RWPE2 (cell line): ENCODE results near the gene SORCS1.

Source experiments
- ATAC-seq: fragments of 200-7000 bp; cut with Tn5 transposase; 3 replicates; pipeline ENCODE4 v1.9.1; 2021; ENCODE audit warnings: low read depth
- DNase-seq: peaks from one replicate; pipeline ENCODE4 v3.0.0-alpha.2; 2020; ENCODE audit warnings: low spot score
- H3K27ac ChIP-seq: fragments of 450-650 bp; 2 replicates; pipeline ENCODE4 v1.5.1; 2017; ENCODE audit warnings: mild to moderate bottlenecking; ENCODE audit not compliant: poor library complexity, severe bottlenecking
- H3K27me3 ChIP-seq: fragments of 250-450 bp; sonication (Bioruptor Pico); 2 replicates; pipeline ENCODE4 v1.5.1; 2021; ENCODE audit warnings: mild to moderate bottlenecking, moderate library complexity; ENCODE audit not compliant: insufficient read depth, poor library complexity, severe bottlenecking
- H3K36me3 ChIP-seq: fragments of 250-450 bp; sonication (Bioruptor Pico); 2 replicates; pipeline ENCODE4 v1.5.1; 2020; ENCODE audit warnings: low read depth, mild to moderate bottlenecking, moderate library complexity
- H3K4me1 ChIP-seq: fragments of 250-450 bp; sonication (Bioruptor Pico); 2 replicates; pipeline ENCODE4 v1.5.1; 2021; ENCODE audit warnings: mild to moderate bottlenecking, moderate library complexity; ENCODE audit not compliant: insufficient read depth, poor library complexity, severe bottlenecking
- H3K4me3 ChIP-seq: fragments of 250-450 bp; sonication (Bioruptor Pico); 2 replicates; pipeline ENCODE4 v1.5.1; 2021; ENCODE audit warnings: mild to moderate bottlenecking, moderate library complexity; ENCODE audit not compliant: severe bottlenecking
- H3K9me3 ChIP-seq: fragments of 250-450 bp; sonication (Bioruptor Pico); 2 replicates; pipeline ENCODE4 v1.5.1; 2021; ENCODE audit warnings: mild to moderate bottlenecking, moderate library complexity; ENCODE audit not compliant: severe bottlenecking
- TF ChIP-seq, protein P1 (sequence below): fragments of 450-650 bp; IDR thresholded peaks from one replicate; pipeline ENCODE4 v1.5.1; 2017; ENCODE audit warnings: mild to moderate bottlenecking, moderate library complexity; ENCODE audit not compliant: poor library complexity, severe bottlenecking

Gene SORCS1

GRCh38 chr10:106680061-106680460, 484.4 kb downstream of the SORCS1 start:
- no peak for DNase-seq
- no peaks in the 10 kb centered on the region for H3K9me3 ChIP-seq
- H3K4me3 ChIP-seq, result no peak overlapping the region
- H3K27me3 ChIP-seq, result no peaks in the 10 kb centered on the region
- H3K4me1 ChIP-seq, result no peaks in the 10 kb centered on the region
- no peak for ATAC-seq
- H3K36me3 ChIP-seq, result no peaks in the 10 kb centered on the region
- H3K27ac ChIP-seq, result no peak overlapping the region
- TF ChIP-seq, protein P1, sequence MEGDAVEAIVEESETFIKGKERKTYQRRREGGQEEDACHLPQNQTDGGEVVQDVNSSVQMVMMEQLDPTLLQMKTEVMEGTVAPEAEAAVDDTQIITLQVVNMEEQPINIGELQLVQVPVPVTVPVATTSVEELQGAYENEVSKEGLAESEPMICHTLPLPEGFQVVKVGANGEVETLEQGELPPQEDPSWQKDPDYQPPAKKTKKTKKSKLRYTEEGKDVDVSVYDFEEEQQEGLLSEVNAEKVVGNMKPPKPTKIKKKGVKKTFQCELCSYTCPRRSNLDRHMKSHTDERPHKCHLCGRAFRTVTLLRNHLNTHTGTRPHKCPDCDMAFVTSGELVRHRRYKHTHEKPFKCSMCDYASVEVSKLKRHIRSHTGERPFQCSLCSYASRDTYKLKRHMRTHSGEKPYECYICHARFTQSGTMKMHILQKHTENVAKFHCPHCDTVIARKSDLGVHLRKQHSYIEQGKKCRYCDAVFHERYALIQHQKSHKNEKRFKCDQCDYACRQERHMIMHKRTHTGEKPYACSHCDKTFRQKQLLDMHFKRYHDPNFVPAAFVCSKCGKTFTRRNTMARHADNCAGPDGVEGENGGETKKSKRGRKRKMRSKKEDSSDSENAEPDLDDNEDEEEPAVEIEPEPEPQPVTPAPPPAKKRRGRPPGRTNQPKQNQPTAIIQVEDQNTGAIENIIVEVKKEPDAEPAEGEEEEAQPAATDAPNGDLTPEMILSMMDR, result no peak

DNA sequence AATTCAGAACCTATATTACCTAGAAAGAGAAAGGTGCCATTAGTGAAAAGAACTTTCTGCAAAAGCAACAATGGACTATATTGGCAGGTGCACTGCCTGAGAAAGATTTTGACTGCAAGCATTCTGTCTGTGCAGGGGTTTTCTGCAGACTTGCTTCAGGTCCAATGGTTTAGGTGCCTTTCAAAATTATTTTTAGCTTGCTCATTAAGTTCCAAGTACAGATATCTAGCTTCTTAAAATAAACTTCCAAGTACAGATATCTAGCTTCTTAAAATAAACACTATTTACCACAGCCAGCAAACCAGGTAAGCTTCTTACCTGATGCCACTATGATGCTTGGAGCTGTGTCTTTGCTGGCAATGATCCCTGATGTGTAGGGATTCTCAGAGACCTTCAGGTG, 485.2 kb downstream of the SORCS1 start:
- ATAC-seq (no peak), DNase-seq (no peak)
- TF ChIP-seq, protein P1, result no peak
- no peak overlapping the region for H3K4me3 ChIP-seq
- no peaks in the 10 kb centered on the region for H3K36me3 ChIP-seq
- H3K27ac ChIP-seq, result no peak overlapping the region
- no peaks in the 10 kb centered on the region for H3K9me3 ChIP-seq
- no peaks in the 10 kb centered on the region for H3K27me3 ChIP-seq
- no peaks in the 10 kb centered on the region for H3K4me1 ChIP-seq

GRCh38 chr10:106672517-106673175, 491.9 kb downstream of the SORCS1 start:
- Histone ChIP-seq H3K27me3 (no peaks in the 10 kb centered on the region), H3K27ac (no peak overlapping the region), H3K4me3 (no peak overlapping the region), H3K36me3 (no peaks in the 10 kb centered on the region), H3K4me1 (no peaks in the 10 kb centered on the region), H3K9me3 (no peaks in the 10 kb centered on the region)
- DNase-seq, result no peak
- TF ChIP-seq, protein P1, result no peak
- no peak for ATAC-seq

DNA sequence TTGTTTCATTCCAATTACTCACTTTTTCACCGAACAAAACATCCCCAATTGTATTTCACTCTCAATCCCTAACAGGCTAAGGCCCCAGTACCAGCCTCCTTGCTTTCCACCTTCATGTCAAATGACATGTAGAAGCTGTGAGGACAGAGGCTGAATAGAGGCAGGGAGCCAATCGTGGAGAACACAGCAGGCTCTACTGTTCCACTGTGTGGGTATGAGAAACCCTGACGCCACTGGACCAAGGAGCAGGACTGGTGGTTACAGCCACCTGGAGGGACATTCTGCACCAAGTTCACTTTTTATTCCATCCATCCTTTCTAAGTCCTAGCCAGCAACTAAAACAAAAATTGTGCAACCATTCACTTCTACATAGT, 502.8 kb downstream of the SORCS1 start:
- DNase-seq (no peak), ATAC-seq (no peak)
- H3K27ac ChIP-seq, result no peak overlapping the region
- H3K4me1 ChIP-seq, result no peaks in the 10 kb centered on the region
- TF ChIP-seq, protein P1, result no peak
- no peaks in the 10 kb centered on the region for H3K9me3 ChIP-seq
- no peaks in the 10 kb centered on the region for H3K36me3 ChIP-seq
- H3K27me3 ChIP-seq, result no peaks in the 10 kb centered on the region
- no peak overlapping the region for H3K4me3 ChIP-seq

- no peak overlapping the region for H3K27ac ChIP-seq
- no peaks in the 10 kb centered on the region for H3K27me3 ChIP-seq
- TF ChIP-seq, protein P1, result no peak
- DNase-seq (no peak), ATAC-seq (no peak)
- H3K36me3 ChIP-seq, result no peaks in the 10 kb centered on the region
- no peaks in the 10 kb centered on the region for H3K4me1 ChIP-seq
- no peaks in the 10 kb centered on the region for H3K9me3 ChIP-seq
- H3K4me3 ChIP-seq, result no peak overlapping the region
Measured at GRCh38 chr10:106661133-106661766, 503.3 kb downstream of the SORCS1 start.
